Upper lobe of left lung (tissue), 4 donors: ENCODE measurements around the gene SLC6A16.

Experiments used
- EP300 ChIP-seq, 4 donors: sonication (generic); formaldehyde crosslinking; IDR thresholded peaks; one replicate each; pipeline ENCODE4 v1.5.1; 2017; ENCODE audit warnings: antibody characterized with exemption in 4 of 4, control low read depth in 2 of 4
- POLR2A ChIP-seq, 4 donors: fragments of 450-650 bp; IDR thresholded peaks; one replicate each; pipeline ENCODE4 v1.5.1; 2016 to 2017; ENCODE audit warnings: antibody characterized with exemption in 4 of 4, mild to moderate bottlenecking in 2 of 4
- POLR2AphosphoS5 ChIP-seq, 2 donors: sonication (generic); formaldehyde crosslinking; IDR thresholded peaks; one replicate each; pipeline ENCODE4 v1.5.1; 2017; ENCODE audit warnings: antibody characterized with exemption in 2 of 2
- TF ChIP-seq, protein P1 (sequence below), 6 experiments: fragments of 450-650 bp in 4 of 6; fragments of 200-600 bp in 2 of 6; sonication (generic) in 2 of 6; IDR thresholded peaks; one replicate each; pipeline ENCODE4 v1.5.1; 2016 to 2019; ENCODE audit warnings: antibody characterized with exemption in 6 of 6

DNA sequence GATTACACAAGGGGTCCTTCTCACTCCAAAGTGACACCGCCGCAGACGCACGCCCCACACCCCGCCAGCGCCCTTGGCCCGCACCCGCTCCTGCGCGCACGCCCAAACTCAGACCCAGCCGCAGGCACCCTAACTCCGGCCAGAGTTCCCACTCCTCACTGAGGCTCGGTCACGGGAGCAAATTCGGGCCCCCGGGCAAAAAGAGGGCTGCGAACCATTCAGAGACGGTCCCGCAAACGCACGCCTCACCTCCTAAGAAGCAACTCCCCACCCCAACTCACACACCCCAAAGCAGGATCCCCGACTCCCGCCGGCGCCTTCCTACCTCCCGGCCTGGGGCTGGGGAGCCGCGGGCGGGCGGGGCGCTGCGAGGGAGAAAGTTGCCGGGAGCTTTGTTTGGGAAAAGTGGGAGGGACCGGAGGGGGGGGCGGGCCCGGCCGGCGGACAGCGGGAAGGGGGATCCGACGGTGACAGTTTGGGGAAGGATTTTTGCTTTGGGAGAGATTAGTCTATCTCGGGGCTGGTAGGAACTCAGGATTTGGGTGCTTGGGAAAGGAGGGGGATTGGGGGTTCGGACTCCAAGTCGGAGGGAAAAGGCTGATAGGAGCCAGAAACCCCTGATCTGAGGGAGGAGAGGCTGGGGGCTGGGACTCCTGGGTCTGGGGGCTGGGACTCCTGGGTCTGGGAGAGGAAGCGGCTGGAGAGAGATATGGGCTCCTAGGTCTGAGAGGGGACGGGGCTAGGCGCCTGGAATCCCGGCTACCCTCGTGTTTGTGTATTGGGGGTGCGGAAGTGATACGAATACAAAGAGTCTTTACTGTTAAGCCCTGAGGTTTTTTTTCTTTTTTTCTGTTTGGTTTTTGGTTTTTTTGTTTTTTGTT, 37.3 kb upstream of the SLC6A16 start, which contains the start of gene TEAD2:
- TF ChIP-seq, protein P1, sequence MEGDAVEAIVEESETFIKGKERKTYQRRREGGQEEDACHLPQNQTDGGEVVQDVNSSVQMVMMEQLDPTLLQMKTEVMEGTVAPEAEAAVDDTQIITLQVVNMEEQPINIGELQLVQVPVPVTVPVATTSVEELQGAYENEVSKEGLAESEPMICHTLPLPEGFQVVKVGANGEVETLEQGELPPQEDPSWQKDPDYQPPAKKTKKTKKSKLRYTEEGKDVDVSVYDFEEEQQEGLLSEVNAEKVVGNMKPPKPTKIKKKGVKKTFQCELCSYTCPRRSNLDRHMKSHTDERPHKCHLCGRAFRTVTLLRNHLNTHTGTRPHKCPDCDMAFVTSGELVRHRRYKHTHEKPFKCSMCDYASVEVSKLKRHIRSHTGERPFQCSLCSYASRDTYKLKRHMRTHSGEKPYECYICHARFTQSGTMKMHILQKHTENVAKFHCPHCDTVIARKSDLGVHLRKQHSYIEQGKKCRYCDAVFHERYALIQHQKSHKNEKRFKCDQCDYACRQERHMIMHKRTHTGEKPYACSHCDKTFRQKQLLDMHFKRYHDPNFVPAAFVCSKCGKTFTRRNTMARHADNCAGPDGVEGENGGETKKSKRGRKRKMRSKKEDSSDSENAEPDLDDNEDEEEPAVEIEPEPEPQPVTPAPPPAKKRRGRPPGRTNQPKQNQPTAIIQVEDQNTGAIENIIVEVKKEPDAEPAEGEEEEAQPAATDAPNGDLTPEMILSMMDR (IDR thresholded peaks at IDR 0.05): no peak
- peak in 1 of 4 donors; percentile 62 for TF ChIP-seq POLR2A (IDR thresholded peaks at IDR 0.05)
- TF ChIP-seq POLR2AphosphoS5 (IDR thresholded peaks at IDR 0.05): peak; percentile 45 to 85
- no peak for TF ChIP-seq EP300 (IDR thresholded peaks at IDR 0.05)
